Tibial artery (tissue), 4 donors: ENCODE data around the gene PLA2G4F.

Experiments
- DNase-seq, 2 donors: peaks; one replicate each; pipeline ENCODE4 v3.0.0-alpha.2; 2019
- H3K27ac ChIP-seq, 2 donors: fragments of 200-600 bp; sonication (generic) in 1 of 2; 1 replicate in 1 of 2; 2 replicates in 1 of 2; pipeline ENCODE4 v1.5.1; 2018 to 2019; ENCODE audit warnings: mild to moderate bottlenecking in 1 of 2
- H3K27me3 ChIP-seq, 2 donors: fragments of 200-600 bp; sonication (generic) in 1 of 2; one replicate each; pipeline versions ENCODE4 v1.5.1 to v1.6.0; 2016 to 2019
- H3K36me3 ChIP-seq, 3 donors: fragments of 200-600 bp; sonication (generic) in 2 of 3; one replicate each; pipeline ENCODE4 v1.5.1; 2016 to 2019; ENCODE audit warnings: mild to moderate bottlenecking in 2 of 3
- H3K4me1 ChIP-seq, 4 donors: fragments of 200-600 bp; sonication (generic) in 2 of 4; 1 replicate in 3 of 4; 2 replicates in 1 of 4; pipeline ENCODE4 v1.5.1; 2016 to 2019
- H3K4me3 ChIP-seq, 2 donors: fragments of 200-600 bp; sonication (generic) in 1 of 2; 1 replicate in 1 of 2; 2 replicates in 1 of 2; pipeline ENCODE4 v1.5.1; 2018 to 2019; ENCODE audit warnings: mild to moderate bottlenecking in 2 of 2
- H3K9me3 ChIP-seq, 3 donors: fragments of 200-600 bp; sonication (generic) in 1 of 3; one replicate each; pipeline ENCODE4 v1.5.1; 2016 to 2019
- intact Hi-C: fragments of 100-400 bp; cut with DNase I; formaldehyde crosslinking; loops from one replicate; pipeline ENCODE4 v1.15.0; 2023; ENCODE audit warnings: low total_unique reads
- TF ChIP-seq, protein P1 (sequence below), 2 experiments: fragments of 200-600 bp in 1 of 2; fragments of 450-650 bp in 1 of 2; IDR thresholded peaks; one replicate each; pipeline ENCODE4 v1.5.1; 2017 to 2019; ENCODE audit warnings: antibody characterized with exemption in 2 of 2, mild to moderate bottlenecking in 1 of 2, moderate library complexity in 1 of 2

The PLA2G4F gene

DNA sequence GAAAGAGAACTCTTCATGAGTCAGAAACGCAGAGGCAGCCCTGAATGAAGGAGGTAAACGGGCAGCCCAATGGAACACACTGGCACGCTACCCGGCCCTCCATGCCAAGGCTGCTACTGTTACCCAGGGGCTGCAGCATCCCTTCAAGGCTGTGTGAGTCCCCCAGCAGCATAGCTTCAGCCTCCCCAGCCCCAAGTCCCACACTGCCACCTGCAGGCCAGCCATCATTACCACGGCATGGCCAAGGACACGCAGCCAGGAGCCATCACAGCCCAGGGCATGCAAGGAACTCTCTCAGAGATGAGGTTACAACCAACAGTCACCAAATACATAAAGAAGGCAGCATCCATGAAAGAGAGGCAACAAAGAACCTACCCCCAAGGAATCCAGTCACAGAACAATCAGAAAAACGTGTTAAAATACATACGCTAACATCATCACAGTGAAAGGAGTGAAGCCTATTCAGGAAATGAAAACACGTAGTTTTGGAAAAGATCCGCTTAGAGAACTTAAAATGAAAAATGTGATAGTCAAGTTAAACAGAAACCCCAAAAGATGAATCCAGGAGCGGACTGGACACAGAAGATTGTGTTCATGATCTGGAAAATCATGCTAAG is 22.4 kb downstream of the PLA2G4F start:
- intact Hi-C loops = loop anchor here (10.0 kb wide), 1 partner anchor 1349 kb away; no protein-coding TSS in a partner anchor
- H3K36me3 ChIP-seq = no peaks in the 10 kb centered on the region
- H3K4me3 ChIP-seq = no peak overlapping the region
- DNase-seq = no peak
- TF ChIP-seq, protein P1, sequence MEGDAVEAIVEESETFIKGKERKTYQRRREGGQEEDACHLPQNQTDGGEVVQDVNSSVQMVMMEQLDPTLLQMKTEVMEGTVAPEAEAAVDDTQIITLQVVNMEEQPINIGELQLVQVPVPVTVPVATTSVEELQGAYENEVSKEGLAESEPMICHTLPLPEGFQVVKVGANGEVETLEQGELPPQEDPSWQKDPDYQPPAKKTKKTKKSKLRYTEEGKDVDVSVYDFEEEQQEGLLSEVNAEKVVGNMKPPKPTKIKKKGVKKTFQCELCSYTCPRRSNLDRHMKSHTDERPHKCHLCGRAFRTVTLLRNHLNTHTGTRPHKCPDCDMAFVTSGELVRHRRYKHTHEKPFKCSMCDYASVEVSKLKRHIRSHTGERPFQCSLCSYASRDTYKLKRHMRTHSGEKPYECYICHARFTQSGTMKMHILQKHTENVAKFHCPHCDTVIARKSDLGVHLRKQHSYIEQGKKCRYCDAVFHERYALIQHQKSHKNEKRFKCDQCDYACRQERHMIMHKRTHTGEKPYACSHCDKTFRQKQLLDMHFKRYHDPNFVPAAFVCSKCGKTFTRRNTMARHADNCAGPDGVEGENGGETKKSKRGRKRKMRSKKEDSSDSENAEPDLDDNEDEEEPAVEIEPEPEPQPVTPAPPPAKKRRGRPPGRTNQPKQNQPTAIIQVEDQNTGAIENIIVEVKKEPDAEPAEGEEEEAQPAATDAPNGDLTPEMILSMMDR (IDR thresholded peaks at IDR 0.05) = no peak
- H3K27ac ChIP-seq = no peak overlapping the region
- H3K4me1 ChIP-seq = no peaks in the 10 kb centered on the region
- no peaks in the 10 kb centered on the region for H3K9me3 ChIP-seq
- peaks cover 0 to 20% of the 10 kb centered on the region in 2 donors for H3K27me3 ChIP-seq

DNA sequence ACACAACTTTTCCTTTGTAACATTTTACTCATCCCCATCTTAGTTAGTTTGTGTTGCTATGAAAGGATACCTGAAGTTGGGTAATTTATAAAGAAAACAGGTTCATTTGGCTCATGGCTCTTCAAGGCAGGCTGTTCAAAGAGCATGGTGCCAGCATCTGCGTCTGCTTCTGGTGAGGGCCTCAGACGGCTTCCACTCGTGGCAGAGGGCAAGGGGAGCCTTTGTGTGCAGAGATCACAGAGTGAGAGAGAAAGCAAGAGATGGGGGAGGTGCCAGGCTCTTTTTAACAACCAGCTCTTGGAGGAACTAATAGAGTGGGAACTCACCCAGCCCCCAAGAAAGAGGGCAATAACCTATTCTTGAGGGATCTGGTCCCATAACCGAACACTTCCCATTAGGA is 23.1 kb downstream of the PLA2G4F start:
- no peak for DNase-seq
- intact Hi-C loops = loop anchor here (10.0 kb wide), 1 partner anchor 1349 kb away; no protein-coding TSS in a partner anchor
- Histone ChIP-seq H3K9me3 (no peaks in the 10 kb centered on the region), H3K27me3 (peaks cover 0 to 21% of the 10 kb centered on the region in 2 donors), H3K36me3 (no peaks in the 10 kb centered on the region), H3K4me1 (no peaks in the 10 kb centered on the region), H3K27ac (no peak overlapping the region), H3K4me3 (no peak overlapping the region)
- TF ChIP-seq, protein P1 (IDR thresholded peaks at IDR 0.05) = no peak

GRCh38 chr15:42131826-42132806 is 24.3 kb downstream of the PLA2G4F start:
- H3K4me1 ChIP-seq = no peaks in the 10 kb centered on the region
- peaks cover 0 to 30% of the 10 kb centered on the region in 2 donors for H3K27me3 ChIP-seq
- no peaks in the 10 kb centered on the region for H3K9me3 ChIP-seq
- no peak overlapping the region for H3K27ac ChIP-seq
- TF ChIP-seq, protein P1 (IDR thresholded peaks at IDR 0.05) = no peak
- intact Hi-C loops = loop anchor here (10.0 kb wide), 1 partner anchor 1347 kb away; no protein-coding TSS in a partner anchor
- no peak overlapping the region for H3K4me3 ChIP-seq
- no peaks in the 10 kb centered on the region for H3K36me3 ChIP-seq
- DNase-seq = no peak

GRCh38 chr15:42131006-42131405 is 25.4 kb downstream of the PLA2G4F start:
- intact Hi-C loops = loop anchor here (10.0 kb wide), 1 partner anchor 1346 kb away; no protein-coding TSS in a partner anchor
- Histone ChIP-seq H3K4me3 (no peak overlapping the region), H3K36me3 (no peaks in the 10 kb centered on the region), H3K27ac (no peak overlapping the region), H3K4me1 (no peaks in the 10 kb centered on the region), H3K27me3 (peaks cover 0 to 37% of the 10 kb centered on the region in 2 donors), H3K9me3 (no peaks in the 10 kb centered on the region)
- TF ChIP-seq, protein P1 (IDR thresholded peaks at IDR 0.05) = no peak
- DNase-seq = no peak

- TF ChIP-seq, protein P1 (IDR thresholded peaks at IDR 0.05) = no peak
- Histone ChIP-seq H3K4me3 (no peak overlapping the region), H3K4me1 (no peaks in the 10 kb centered on the region), H3K27ac (no peak overlapping the region), H3K27me3 (peaks cover 0 to 37% of the 10 kb centered on the region in 2 donors), H3K36me3 (no peaks in the 10 kb centered on the region), H3K9me3 (no peaks in the 10 kb centered on the region)
- DNase-seq = no peak
- intact Hi-C loops = loop anchor here (10.0 kb wide), 1 partner anchor 1346 kb away; no protein-coding TSS in a partner anchor
These were observed 26.0 kb downstream of the PLA2G4F start for GRCh38 chr15:42130246-42130986.
